ENCODE data around the gene SEC22C. TPM values are rescaled to one million over a fixed set of nuclear protein-coding genes. Genes with fewer than 3 reads are reported as not detected.

SEC22C gene
- total and polyA plus RNA-seq, 2 donors (not counting 1 experiment from before 2014, with no cell fraction given), result 50.8 to 86.0 TPM

GRCh38 chr3:42545284-42545900 is 36.4 kb downstream of the SEC22C start:
- no peak for DNase-seq (ENCODE audit: low read depth in 2 of 2)
- TF ChIP-seq EZH2 (IDR thresholded peaks at IDR 0.05; ENCODE audit: low read length, missing control alignments), result no peak
- TF ChIP-seq CTCF (conservative IDR thresholded peaks at IDR 0.05 in 1 of 2, IDR thresholded peaks at IDR 0.05 in 1 of 2; ENCODE audit: low read depth in 1 of 2, low read length in 2 of 2), result no peak

GRCh38 chr3:42544492-42545283 is 37.1 kb downstream of the SEC22C start:
- Histone ChIP-seq H3K79me2 (ENCODE audit: control insufficient read depth, insufficient read depth, low read length) (no peaks in the 10 kb centered on the region), H4K20me1 (ENCODE audit: control insufficient read depth, extremely low read depth, insufficient read depth, low read length) (no peaks in the 10 kb centered on the region), H3K4me1 (ENCODE audit: control insufficient read depth, extremely low read depth, insufficient read depth, low read length) (no peaks in the 10 kb centered on the region), H3K9ac (ENCODE audit: insufficient read depth, low read length) (no peak overlapping the region), H3K4me2 (ENCODE audit: extremely low read depth, insufficient read depth, low read length) (no peak overlapping the region), H3K4me3 (replicated peaks in 1 of 4; ENCODE audit: control extremely low read depth in 1 of 4, insufficient read depth in 1 of 4, low read depth in 3 of 4, low read length in 4 of 4) (no peak overlapping the region), H3K9me3 (ENCODE audit: control insufficient read depth, insufficient read depth, low read depth, low read length) (no peaks in the 10 kb centered on the region), H3K27ac (ENCODE audit: insufficient read depth, low read length) (no peak overlapping the region), H3K36me3 (ENCODE audit: control insufficient read depth, insufficient read depth, low read length) (no peaks in the 10 kb centered on the region), H3K27me3 (ENCODE audit: control insufficient read depth, insufficient read depth, low read length) (no peaks in the 10 kb centered on the region), H2AFZ (ENCODE audit: low read length) (no peak overlapping the region)
- peak; percentile 2 to 4 for TF ChIP-seq CTCF (conservative IDR thresholded peaks at IDR 0.05 in 1 of 2, IDR thresholded peaks at IDR 0.05 in 1 of 2; ENCODE audit: low read depth in 1 of 2, low read length in 2 of 2)
- no peak for TF ChIP-seq EZH2 (IDR thresholded peaks at IDR 0.05; ENCODE audit: low read length, missing control alignments)
- no peak for DNase-seq (ENCODE audit: low read depth in 2 of 2)

More at GRCh38 chr3:42545284-42545900, 36.4 kb downstream of the SEC22C start:
- Histone ChIP-seq H3K36me3 (ENCODE audit: control insufficient read depth, insufficient read depth, low read length) (no peaks in the 10 kb centered on the region), H3K79me2 (ENCODE audit: control insufficient read depth, insufficient read depth, low read length) (no peaks in the 10 kb centered on the region), H3K4me3 (replicated peaks in 1 of 4; ENCODE audit: control extremely low read depth in 1 of 4, insufficient read depth in 1 of 4, low read depth in 3 of 4, low read length in 4 of 4) (no peak overlapping the region), H3K4me1 (ENCODE audit: control insufficient read depth, extremely low read depth, insufficient read depth, low read length) (no peaks in the 10 kb centered on the region), H3K27ac (ENCODE audit: insufficient read depth, low read length) (no peak overlapping the region), H4K20me1 (ENCODE audit: control insufficient read depth, extremely low read depth, insufficient read depth, low read length) (no peaks in the 10 kb centered on the region), H3K9me3 (ENCODE audit: control insufficient read depth, insufficient read depth, low read depth, low read length) (no peaks in the 10 kb centered on the region), H3K27me3 (ENCODE audit: control insufficient read depth, insufficient read depth, low read length) (no peaks in the 10 kb centered on the region), H3K4me2 (ENCODE audit: extremely low read depth, insufficient read depth, low read length) (no peak overlapping the region), H2AFZ (ENCODE audit: low read length) (no peak overlapping the region), H3K9ac (ENCODE audit: insufficient read depth, low read length) (no peak overlapping the region)

GRCh38 chr3:42541079-42541478 is 40.7 kb downstream of the SEC22C start:
- no peak for TF ChIP-seq CTCF (conservative IDR thresholded peaks at IDR 0.05 in 1 of 2, IDR thresholded peaks at IDR 0.05 in 1 of 2; ENCODE audit: low read depth in 1 of 2, low read length in 2 of 2)
- no peak for TF ChIP-seq EZH2 (IDR thresholded peaks at IDR 0.05; ENCODE audit: low read length, missing control alignments)
- no peak overlapping the region for H3K9ac ChIP-seq (ENCODE audit: insufficient read depth, low read length)
- no peaks in the 10 kb centered on the region for H3K27me3 ChIP-seq (ENCODE audit: control insufficient read depth, insufficient read depth, low read length)
- no peaks in the 10 kb centered on the region for H3K36me3 ChIP-seq (ENCODE audit: control insufficient read depth, insufficient read depth, low read length)
- H3K4me2 ChIP-seq (ENCODE audit: extremely low read depth, insufficient read depth, low read length), result no peak overlapping the region
- no peaks in the 10 kb centered on the region for H3K79me2 ChIP-seq (ENCODE audit: control insufficient read depth, insufficient read depth, low read length)
- no peak overlapping the region for H3K4me3 ChIP-seq (replicated peaks in 1 of 4; ENCODE audit: control extremely low read depth in 1 of 4, insufficient read depth in 1 of 4, low read depth in 3 of 4, low read length in 4 of 4)
- DNase-seq (ENCODE audit: low read depth in 2 of 2), result no peak
- no peaks in the 10 kb centered on the region for H3K9me3 ChIP-seq (ENCODE audit: control insufficient read depth, insufficient read depth, low read depth, low read length)
- no peaks in the 10 kb centered on the region for H3K4me1 ChIP-seq (ENCODE audit: control insufficient read depth, extremely low read depth, insufficient read depth, low read length)
- H2AFZ ChIP-seq (ENCODE audit: low read length), result no peak overlapping the region
- no peaks in the 10 kb centered on the region for H4K20me1 ChIP-seq (ENCODE audit: control insufficient read depth, extremely low read depth, insufficient read depth, low read length)
- H3K27ac ChIP-seq (ENCODE audit: insufficient read depth, low read length), result no peak overlapping the region
